Tibial nerve (tissue), 3 donors: ENCODE data around the gene ITFG1.

Source experiments
- CTCF ChIP-seq, 5 experiments: fragments of 200-600 bp in 3 of 5; fragments of 450-650 bp in 2 of 5; sonication (generic) in 3 of 5; IDR thresholded peaks; one replicate each; pipeline ENCODE4 v1.5.1; 2016 to 2019; ENCODE audit warnings: antibody characterized with exemption in 5 of 5, mild to moderate bottlenecking in 3 of 5, moderate library complexity in 2 of 5
- POLR2A ChIP-seq, 2 donors: fragments of 450-650 bp; IDR thresholded peaks; one replicate each; pipeline ENCODE4 v1.6.1; 2017; ENCODE audit warnings: antibody characterized with exemption in 2 of 2, mild to moderate bottlenecking in 2 of 2, moderate library complexity in 2 of 2

GRCh38 chr16:47143677-47144558 lies 316.9 kb downstream of the ITFG1 start, which contains the start of gene NETO2:
- TF ChIP-seq CTCF (IDR thresholded peaks at IDR 0.05) (peak; percentile 21 to 50 (median 38)), POLR2A (IDR thresholded peaks at IDR 0.05) (peak in 1 of 2 donors; percentile 37)
